22Rv1 (cell line): ENCODE results near the gene SH2D3A.
"Not testable (repeated sequence)": the region's sequence is repeated elsewhere in the genome, so short reads cannot be mapped to it uniquely, and the experiment has no call there.

ENCODE experiments used
- H3K27ac ChIP-seq: fragments of 450-650 bp; 2 replicates; pipeline ENCODE4 v1.5.1; 2017
- ZFX ChIP-seq: fragments of 450-650 bp; IDR thresholded peaks from 2 replicates; pipeline ENCODE4 v1.6.1; 2017; ENCODE audit warnings: antibody characterized with exemption, borderline replicate concordance
- TF ChIP-seq, protein P1 (sequence below): fragments of 450-650 bp; IDR thresholded peaks from 2 replicates; pipeline ENCODE4 v1.5.1; 2017; ENCODE audit warnings: mild to moderate bottlenecking

The SH2D3A gene

DNA sequence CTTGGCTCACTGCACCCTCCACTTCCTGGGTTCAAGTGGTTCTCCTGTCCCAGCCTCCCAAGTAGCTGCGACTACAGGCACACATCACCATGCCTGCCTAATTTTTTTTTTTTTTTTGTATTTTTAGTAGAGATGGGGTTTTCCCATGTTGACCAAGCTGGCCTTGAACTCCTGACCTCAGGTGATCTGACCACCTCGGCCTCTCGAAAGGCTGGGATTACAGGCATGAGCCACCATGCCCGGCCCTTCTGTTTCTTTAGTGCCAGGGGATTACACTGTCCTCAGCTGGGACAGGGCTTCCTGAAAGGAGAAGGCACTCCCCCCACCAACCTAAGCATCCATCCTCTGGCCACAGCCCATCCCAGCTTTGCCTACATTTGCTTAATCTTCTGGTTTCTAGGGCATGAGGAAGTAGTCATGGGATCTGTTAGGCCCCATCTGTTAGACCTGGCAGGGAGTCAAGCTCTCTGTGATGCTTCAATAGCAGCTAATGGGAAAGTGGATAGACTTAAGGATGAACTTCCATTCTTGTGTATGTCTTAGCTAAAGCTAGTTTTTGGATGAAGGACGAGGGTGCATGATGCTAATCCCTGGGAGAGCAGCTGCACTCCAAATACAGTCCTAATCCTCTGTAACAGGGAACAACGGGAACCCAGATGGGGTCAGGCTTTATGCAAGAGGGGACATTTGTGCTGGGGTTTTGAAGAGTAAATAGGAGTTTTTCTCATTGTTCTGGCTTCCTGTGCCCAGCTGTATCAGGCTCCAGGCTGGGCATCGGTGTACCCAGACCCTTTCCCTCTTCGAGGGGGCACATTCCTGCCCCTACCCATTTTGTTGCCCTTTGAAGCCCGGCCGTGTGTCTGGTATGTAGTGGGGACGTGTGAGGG is 7.8 kb upstream of the SH2D3A start:
- no peak for TF ChIP-seq ZFX
- TF ChIP-seq, protein P1, sequence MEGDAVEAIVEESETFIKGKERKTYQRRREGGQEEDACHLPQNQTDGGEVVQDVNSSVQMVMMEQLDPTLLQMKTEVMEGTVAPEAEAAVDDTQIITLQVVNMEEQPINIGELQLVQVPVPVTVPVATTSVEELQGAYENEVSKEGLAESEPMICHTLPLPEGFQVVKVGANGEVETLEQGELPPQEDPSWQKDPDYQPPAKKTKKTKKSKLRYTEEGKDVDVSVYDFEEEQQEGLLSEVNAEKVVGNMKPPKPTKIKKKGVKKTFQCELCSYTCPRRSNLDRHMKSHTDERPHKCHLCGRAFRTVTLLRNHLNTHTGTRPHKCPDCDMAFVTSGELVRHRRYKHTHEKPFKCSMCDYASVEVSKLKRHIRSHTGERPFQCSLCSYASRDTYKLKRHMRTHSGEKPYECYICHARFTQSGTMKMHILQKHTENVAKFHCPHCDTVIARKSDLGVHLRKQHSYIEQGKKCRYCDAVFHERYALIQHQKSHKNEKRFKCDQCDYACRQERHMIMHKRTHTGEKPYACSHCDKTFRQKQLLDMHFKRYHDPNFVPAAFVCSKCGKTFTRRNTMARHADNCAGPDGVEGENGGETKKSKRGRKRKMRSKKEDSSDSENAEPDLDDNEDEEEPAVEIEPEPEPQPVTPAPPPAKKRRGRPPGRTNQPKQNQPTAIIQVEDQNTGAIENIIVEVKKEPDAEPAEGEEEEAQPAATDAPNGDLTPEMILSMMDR, result no peak
- H3K27ac ChIP-seq, result no peak overlapping the region

DNA sequence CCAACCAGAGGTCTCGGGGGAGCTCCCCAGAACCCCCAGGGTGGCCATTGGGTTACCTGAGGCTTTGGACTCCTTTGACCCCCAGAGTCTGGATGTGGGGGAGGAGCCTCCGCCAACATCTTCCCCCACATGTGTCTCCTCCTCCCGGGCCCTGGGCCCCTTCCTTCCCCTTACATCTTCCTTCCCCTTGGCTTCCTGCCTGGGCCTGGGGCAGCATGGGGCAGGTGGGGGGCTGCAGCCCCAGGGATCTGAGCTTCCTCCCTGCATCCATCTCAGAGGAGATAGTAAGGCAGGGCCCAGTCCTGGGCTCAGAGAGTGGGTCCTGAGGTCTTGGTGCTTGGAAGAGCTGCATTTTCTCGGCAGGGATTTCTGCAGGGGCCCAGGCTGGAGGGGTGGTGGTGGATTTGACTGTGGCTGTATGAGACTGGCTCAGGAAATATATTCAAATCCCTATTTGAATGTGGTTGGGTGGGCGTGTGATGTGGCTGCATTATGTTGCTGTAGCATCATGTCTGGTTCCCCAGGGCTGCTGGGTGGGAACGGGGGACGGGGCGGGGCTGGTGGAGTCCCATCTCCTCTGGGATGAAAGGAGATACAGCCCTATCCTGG is 6.2 kb upstream of the SH2D3A start:
- TF ChIP-seq ZFX, result no peak
- TF ChIP-seq, protein P1, result no peak
- no peak overlapping the region for H3K27ac ChIP-seq

DNA sequence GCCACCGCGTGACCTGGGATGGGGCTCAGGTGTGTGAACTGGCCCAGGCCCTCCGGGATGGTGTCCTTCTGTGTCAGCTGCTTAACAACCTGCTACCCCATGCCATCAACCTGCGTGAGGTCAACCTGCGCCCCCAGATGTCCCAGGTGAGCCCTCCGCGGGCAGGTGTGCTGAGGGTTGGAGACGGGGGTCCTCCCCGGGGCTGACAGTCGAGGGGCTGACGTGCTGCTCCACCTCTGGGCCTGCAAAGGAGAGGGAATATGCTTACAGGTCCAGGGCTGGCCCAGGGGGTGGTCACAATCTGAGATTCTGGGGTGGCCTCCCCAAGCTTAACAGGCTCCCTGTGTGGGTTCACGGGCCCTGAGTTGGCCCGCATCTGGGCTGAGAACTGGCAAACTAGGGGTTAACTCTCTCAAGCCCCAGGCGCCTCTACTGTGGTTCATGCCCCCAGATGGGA is 5.7 kb upstream of the SH2D3A start:
- TF ChIP-seq, protein P1, result no peak
- TF ChIP-seq ZFX, result no peak
- H3K27ac ChIP-seq, result no peak overlapping the region

DNA sequence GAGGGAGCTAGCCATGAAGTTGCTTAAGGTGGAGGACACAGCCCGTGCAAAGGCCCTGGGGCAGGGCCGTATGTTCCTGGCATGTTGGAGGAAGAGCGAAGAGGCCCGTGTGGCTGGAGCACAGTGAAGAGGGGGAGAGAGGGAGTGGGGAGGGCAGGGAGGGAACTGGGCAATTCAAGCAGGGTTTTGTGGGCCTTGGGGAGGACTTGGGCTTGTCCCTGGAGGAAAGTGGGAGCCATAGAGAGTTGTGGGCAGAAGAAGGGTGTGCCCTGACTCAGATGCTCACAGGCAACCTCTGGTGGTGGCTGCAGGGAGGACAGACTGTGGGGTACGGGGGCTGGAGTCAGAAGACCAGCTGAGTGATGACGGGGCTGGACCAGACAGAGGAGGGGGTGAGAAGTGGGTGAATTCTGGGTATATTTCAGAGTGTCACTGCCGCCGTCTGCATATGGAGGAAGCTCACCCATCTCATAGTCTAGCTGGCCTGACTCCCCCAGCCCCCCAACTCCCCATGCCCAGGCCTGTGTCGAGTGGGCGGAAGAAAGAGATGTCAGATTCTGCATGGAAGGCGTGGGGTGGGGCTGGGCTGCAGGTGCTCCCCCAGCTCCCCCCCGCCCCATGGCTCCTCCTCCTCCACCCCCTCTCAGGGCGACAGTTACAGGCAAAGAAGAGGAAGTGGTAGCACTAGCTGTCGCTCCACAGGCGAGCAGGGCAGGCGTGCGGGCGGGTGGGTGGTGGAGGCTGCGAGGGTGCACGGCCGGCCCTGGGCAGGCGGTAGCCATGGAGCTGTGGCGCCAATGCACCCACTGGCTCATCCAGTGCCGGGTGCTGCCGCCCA is 5.0 kb upstream of the SH2D3A start, which contains the start of gene VAV1:
Gene VAV1 (plus strand): TSS at position 681 of the 838 bp plus-strand sequence. CDS start 100 bp downstream, at position 781.
- no peak within 1 kb of the TSS for H3K27ac ChIP-seq
- no peak for TF ChIP-seq ZFX
- TF ChIP-seq, protein P1, result no peak

DNA sequence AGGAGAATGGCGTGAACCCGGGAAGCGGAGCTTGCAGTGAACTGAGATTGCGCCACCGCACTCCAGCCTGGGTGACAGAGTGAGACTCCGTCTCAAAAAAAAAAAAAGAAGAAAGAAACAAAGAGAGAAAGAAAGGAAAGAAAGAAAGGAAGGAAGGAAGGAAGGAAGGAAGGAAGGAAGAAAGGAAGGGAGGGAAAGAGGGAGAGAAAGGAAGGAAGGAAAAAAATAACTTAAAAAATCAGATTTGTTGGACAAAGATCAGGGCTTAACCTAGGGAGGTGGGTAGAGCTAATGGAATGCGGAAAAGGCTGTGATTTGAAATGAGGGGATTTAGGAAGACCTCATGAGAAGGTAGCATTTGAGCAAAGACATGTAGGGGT is 4.4 kb upstream of the SH2D3A start:
- not testable (repeated sequence) for H3K27ac ChIP-seq

DNA sequence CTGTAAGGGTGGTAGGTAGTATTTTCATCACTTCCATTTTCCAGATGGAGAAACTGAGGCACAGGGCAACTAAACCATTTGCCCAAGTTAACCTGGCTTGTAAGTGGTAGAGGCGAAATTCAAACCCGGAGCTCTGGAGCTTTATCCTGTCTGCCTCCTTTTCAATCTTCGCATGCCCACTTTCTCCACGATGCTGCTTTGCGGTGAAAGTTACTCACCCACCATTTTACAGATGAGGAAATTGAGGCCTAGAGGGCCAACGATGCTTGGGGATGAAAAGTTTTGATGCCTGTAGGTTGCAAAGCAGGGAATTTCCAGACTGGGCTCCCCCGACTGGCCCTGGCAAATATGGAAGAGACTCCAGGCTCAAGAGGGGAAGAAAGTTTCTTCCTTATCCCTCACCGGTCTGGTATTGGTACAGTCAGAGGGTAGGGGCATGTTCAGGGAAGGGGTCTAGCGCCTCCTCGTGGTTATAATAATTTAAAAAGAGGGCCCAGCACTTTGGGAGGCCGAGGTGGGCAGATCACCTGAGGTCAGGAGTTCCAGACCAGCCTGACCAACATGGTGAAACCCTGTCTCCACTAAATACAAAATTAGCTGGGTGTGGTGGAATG is 1.9 kb upstream of the SH2D3A start:
- TF ChIP-seq ZFX, result no peak
- TF ChIP-seq, protein P1, result peak; percentile 48
- H3K27ac ChIP-seq, result no peak overlapping the region

DNA sequence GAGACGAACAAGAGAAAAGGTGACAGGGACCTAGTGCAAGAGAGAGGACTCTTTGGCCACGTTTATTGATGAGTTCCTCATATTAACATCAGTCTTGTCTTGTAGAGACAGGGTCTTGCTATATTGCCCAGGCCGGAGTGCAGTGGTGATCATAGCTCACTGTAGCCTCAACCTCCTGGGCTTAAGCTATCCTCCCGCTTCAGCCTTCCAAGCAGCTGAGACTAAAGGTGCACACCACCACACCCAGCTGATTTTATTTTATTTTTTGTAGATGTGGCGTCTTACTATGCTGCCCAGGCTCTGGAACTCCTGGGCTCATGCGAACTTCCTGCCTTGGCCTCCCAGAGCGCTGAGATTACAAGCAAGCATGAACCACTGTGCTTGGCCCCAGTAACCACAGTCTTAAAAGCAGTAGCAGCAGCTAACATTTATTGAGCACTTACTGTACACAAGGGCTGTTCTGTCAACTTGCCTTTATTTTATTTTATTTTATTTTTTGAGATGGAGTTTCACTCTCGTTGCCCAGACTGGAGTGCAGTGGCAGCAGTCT is 1.1 kb upstream of the SH2D3A start:
- TF ChIP-seq, protein P1, result no peak
- no peak for TF ChIP-seq ZFX
- no peak overlapping the region for H3K27ac ChIP-seq
